ENCODE data around the gene PLCH2. TPM values are rescaled to one million over a fixed set of nuclear protein-coding genes. Genes with fewer than 3 reads are reported as not detected.

PLCH2 gene
- total RNA-seq, 1 donor = 1.3 TPM

DNA sequence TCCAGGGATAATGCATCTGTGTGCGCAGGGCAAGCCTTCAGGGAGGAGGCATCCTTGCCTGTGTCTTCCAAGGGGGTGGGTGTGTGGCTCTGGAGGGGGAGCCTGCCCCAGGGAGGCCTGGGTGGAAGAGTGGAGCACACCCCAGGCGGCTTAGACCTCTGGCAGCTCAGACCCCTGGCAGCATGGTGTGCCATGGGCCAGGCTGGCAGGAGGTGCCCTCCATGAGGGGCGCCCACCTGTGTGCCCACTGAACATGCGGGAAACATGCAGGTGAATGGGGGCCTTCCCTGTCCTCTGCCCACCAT lies 51.4 kb downstream of the PLCH2 start:
- no peak for DNase-seq (ENCODE audit: low read depth in 2 of 3, low spot score in 2 of 3)

DNA sequence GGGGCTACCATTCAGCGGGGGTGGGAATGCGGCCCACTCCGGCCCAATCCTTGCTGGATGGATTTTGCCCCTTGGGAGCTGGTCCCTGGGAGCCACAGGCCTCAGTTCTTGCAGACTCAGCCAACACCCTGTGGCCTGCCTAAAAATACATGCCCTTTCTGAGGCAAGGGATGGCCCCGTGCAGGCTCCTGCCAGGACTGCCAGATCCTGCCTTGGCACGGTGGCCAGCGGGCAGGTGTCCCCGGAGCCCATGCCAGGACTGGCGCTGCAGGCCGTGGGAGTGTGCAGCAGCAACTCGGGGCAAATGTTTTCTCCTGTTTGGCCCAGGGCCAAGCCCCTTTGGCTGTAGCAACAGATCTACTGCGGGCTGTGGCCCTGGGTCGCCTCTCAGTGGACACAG lies 51.9 kb downstream of the PLCH2 start:
- no peak for DNase-seq (ENCODE audit: low read depth in 2 of 3, low spot score in 2 of 3)

DNA sequence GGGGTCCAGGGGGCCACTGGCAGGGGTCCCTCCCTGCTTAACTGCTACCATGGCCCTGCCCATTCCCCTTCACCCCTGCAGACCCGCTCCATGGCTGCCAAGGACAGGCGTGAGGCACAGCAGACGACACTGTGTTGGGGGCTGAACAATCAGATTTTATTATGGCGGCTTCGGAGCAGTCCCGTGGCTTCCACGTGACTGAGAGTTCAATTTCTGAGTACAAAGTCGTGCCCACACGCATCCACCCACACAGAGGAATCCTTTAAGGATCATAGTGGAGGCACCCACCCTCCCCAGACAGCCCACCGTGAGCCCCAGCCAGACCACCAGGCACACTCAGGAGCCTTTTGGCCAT lies 52.5 kb downstream of the PLCH2 start:
- DNase-seq (ENCODE audit: low read depth in 2 of 3, low spot score in 2 of 3) = no peak

DNA sequence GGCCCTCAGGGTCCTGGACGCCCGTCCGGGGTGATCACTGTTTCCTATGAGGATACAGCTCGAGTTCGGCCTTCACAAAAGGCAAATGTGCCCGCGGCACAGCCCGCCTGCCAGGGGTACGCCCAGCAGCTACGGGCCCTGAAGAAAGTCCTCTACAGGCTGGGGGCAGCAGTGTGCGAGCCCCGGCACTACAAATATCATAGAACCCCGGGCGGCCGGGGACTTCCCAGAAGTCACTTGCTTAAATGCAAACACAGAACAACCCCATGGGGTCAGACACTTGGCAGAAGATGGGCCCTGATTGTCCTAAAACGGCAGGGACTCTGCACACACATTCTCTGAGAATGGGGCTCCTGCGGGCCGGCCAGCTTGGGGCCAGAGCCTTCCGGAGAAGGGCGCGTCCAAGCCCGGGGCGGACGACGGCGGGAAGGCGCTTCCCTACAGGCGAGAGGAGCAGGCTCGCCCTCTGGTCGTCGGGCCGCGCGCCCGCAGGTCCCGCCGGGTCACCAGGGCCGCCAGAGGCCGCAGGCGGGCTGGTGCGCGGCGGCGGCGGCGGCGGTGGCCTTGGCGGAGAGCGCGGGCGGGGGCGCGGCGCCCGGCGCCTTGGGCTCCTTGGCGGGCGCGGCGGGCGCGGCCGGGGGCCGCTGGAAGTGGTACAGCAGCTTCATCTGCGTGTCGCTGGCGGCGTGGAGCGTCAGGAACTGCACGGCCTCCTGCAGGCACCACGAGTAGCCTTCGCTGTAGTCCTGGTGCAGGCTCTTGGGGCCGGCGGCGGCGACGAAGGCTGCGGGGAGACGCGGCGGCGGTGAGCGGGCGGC lies 53.1 kb downstream of the PLCH2 start:
- DNase-seq (ENCODE audit: low read depth in 2 of 3, low spot score in 2 of 3) = peak in 2 of 3 donors; percentile 64 to 66

DNA sequence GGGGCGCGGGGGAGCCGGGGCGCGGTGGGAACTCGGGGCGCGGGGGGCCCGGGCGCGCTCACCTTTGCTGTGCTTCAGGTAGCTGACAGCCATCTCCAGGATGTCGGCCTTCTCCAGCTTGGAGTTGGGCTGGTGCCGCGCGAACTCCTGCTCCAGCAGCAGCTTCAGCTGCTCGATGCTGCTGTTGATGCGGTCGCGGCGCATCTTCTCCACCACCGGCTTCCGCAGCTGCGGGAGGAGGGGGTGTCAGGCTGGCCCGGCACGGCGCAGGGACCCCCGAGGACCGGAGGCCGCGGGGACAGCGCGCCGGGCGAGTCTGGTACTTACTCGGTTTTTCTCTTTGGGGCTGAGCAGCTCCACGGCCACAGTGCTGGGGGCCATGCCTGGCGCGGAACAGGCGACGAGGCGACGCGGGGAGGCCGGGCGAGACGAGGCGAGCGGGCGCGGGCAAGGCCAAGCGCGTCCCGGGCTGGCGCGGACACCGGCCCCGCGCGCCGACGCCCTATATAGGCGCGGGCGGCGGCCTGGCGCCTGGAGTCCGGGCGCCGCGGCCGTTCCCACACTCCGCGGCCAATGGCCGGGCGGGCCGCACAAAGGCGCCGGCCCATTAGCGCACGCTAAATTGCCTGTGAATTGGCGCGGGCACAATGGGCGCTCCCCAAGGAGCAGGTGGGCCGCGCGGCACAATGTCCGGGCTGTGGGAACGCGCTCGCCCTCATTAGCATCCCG lies 53.9 kb downstream of the PLCH2 start, which contains the start of gene HES5:
Gene HES5, minus strand, starts transcription at position 480 of the 729 bp plus-strand sequence. Its CDS starts 99 bp downstream, at position 381.
- DNase-seq (ENCODE audit: low read depth in 2 of 3, low spot score in 2 of 3) = no peak

DNA sequence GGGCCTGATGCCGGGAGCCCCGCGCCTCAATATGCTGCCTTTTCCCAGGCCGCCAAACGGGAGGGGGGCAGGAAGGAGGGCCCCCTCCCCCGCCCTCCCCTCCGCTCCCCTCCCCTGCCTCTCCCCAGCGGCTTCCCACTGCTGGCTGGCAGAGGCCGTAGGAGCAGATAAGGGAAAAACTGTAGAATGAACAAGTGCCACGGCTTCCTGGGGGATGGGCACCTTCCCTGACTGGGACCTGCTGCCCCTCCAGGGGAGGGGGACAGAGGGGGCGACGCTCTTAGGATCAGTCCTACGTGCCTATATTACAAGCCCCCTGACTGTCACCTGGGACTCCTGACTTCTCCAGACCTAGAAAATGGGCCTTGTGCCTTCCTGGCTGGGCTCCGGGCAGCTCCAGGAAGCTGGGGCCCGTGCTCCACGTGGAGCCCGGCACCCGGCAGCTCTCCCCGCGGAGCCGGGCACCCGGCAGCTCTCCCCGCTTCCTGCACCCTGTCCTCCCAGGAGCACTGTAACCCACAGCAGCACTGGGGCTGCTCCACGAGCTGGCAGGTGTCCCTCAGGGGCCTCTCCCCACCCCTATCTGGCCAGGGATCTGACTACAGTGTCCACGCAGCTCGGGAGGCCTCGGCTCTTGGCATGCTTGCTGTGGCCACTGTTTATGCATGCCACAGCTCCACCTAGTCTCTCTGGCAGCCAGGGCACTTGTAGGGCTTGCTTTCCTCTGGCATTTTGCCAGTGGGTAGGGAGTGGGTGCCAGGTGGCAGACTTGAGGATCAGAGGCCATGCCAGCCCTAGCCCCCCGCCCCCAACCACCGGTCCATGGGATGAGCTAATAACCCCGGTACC lies 54.6 kb downstream of the PLCH2 start:
- peak in 1 of 3 donors; percentile 47 for DNase-seq (ENCODE audit: low read depth in 2 of 3, low spot score in 2 of 3)

DNA sequence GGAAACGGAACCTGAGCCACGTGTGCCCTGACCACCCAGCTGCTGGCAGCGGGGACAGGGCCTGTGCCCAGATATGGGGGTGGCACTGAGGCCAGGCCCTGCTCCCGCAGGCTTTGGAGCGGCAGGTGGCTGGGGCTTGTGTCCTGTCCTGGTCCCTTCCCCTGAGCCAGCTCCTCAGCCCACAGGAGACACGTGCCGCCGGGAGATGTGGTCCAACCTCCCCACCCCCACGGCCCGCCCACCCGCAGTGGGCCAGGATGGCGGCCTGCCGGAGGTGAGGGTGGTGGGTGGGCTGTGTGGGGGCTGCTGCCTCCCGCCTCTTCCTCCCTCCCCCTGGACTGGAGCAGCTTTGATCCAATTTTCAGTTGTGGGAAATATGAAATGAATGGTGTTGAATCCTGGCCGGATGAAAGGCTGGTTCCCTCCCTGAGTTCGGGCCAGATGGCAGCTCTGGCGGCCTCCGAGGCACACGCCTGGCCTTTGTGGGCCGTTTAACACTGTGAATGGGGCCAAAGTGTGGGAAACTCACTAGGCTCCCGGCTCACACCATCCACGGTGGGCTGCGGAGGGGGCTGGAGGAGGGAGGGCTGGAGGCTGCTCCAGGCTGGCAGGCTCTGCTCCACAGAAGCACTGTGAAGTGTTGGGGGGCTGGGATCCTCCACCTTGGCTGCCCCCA lies 56.5 kb downstream of the PLCH2 start:
- DNase-seq (ENCODE audit: low read depth in 2 of 3, low spot score in 2 of 3) = no peak

DNA sequence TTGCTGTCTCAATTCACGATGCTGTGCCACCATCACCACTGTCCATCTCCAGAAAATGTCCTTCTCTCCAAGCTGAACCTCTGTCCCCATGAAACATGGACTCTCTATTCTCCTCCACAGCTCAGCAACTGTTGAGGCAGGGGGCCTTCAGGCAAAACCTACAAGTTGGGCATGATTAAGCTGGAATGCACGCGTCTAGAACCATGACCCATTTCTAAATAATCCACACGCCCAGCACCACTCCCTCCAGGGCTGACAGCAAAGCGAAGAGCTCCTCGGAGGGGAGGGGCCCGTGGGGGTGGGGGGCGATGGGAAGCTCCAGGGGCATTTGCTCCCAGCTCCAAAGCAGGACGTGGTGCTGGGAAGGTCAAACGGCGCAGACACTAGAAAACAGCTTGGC lies 57.3 kb downstream of the PLCH2 start:
- DNase-seq (ENCODE audit: low read depth in 2 of 3, low spot score in 2 of 3) = no peak

DNA sequence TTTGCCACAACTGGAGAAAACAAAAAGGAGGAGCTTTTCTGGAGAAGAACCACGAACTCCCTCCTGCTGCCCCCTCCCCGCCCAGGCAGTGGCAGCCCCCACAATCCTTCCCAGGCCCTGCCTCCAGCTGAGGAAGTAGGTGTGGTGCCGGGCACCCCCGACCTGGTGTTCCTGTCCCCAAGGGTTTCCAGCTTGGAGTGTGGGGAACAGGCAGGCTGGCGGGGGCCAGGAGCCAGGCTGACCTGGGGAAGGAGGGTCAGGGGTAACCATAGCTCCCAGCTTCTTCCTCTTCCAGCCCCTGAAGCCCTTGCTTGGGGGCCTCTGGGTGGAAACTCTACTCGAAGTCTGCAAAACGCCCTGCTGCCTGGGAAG lies 58.2 kb downstream of the PLCH2 start:
- no peak for DNase-seq (ENCODE audit: low read depth in 2 of 3, low spot score in 2 of 3)

DNA sequence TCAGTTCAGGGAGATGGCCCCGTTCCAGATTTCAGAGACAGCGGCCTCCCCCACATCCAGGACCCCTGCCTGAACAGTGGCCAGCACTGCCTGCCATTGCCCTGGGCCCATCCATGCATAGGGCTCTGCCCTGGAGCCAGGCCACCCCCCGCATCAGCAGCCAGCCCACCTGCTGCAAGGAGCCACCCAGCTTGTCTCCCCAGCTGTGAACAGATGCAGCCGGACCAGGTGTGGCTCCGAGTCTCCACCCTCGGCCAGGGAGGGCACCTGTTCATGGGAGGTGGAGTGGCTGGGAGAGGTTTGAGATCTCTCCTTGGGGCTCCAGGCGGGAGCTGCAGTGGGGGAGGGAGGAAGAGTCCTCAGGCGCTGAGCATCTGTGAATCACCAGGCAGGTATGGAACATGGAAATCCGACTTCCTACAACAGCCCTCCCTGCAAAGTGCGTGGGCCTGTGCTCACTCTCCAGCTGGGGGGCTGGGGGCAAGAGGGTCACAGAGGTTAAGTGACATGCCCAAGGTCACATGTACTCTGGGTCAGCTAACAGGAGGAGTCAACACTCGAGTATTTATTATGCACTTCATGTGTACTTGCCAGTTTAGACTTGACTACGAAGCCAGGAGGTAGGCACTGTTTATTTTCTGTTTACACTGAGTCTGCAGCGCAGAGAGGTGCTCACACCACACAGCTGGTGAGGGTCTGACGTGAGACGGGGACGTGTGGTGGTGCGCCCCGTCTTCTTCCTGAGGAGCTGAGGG lies 58.8 kb downstream of the PLCH2 start:
- no peak for DNase-seq (ENCODE audit: low read depth in 2 of 3, low spot score in 2 of 3)

DNA sequence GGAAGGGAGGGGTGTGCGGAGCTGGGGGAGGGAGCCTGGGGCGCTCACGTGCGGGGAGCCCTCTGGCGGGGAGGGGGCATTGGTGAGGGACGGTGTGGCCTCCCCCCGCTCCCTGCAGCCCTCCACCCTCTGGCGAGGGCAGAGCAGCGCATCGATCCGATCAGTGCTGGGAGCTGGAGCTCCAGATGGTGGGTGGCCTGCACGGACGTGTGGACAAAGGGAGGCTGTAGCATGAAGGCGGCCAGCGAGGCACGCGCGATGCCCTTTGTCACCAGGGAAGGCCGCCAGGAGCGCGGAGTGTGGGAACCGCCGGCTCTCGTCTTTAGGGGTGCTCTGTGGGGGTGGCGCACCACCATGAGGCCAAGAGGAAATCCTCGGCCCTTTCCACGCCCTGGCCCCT lies 59.4 kb downstream of the PLCH2 start:
- no peak for DNase-seq (ENCODE audit: low read depth in 2 of 3, low spot score in 2 of 3)

DNA sequence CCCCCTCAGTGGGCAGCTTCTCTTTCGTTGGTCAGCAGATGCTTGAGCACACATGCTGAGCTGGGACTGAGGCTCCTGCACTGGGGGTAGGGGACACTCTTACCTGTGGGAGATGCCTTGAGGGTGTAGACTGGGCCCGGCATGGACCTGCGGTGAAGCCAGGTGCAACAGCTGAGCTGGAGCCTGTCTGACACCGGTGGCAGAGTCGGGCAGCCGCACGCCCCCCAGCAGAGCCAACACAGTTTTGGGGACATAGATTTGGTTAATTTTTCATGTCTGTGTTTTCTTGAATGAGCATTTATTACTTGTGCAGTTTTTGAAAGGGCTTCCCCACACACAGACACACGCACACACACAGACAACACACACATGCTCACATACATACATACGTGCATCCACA lies 59.9 kb downstream of the PLCH2 start:
- DNase-seq (ENCODE audit: low read depth in 2 of 3, low spot score in 2 of 3) = no peak

DNA sequence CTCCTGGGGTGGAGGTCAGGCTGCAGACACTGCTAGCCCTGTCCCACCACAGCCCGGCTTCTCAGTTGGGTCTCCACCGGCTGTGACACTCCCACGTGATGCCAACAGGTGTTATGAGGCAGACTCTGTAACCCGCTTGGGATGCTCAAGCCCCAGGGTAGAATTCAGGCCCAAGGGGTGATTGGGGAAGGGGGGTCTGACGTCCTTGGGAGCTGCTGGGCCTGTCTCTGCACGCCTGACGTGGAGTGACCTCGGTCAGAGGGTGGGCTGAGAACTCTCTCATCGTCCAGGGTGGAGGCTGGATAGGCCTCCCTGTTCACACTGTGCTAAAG lies 61.7 kb downstream of the PLCH2 start:
- DNase-seq (ENCODE audit: low read depth in 2 of 3, low spot score in 2 of 3) = no peak

DNA sequence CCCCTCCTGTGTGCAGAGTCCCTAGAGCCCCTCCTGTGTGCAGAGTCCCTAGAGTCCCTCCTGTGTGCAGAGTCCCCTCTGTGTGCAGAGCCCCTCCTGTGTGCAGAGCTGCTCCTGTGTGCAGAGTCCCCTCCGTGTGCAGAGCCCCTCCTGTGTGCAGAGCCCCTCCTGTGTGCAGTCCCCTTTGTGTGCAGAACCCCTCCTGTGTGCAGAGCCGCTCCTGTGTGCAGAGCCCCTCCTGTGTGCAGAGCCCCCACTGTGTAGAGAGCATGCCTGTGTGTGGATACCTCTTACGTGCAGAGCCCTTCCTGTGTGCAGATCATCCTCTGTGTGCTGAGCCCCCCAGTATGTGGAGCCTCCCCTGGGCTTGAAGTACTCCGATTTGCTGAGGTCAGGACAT lies 62.3 kb downstream of the PLCH2 start:
- no peak for DNase-seq (ENCODE audit: low read depth in 2 of 3, low spot score in 2 of 3)

DNA sequence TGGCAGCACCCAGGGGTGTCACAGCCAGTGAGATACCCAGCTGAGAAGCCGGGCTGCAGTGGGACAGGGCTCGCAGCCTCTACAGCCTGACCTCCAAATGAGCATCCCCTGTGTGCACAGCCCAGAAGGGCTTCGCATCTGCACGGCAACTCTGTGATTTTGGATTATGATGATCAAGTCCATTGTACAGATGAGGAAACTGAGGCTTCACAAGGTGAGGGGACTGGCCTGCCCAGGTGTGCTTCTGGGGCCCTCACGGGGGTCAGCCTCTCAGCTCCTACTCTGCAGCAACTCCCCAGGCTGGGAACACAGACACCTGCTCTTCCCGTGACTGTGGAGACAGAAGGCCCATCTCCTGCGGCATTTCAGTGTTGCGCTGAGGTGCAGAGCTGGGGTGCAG lies 62.8 kb downstream of the PLCH2 start:
- no peak for DNase-seq (ENCODE audit: low read depth in 2 of 3, low spot score in 2 of 3)

DNA sequence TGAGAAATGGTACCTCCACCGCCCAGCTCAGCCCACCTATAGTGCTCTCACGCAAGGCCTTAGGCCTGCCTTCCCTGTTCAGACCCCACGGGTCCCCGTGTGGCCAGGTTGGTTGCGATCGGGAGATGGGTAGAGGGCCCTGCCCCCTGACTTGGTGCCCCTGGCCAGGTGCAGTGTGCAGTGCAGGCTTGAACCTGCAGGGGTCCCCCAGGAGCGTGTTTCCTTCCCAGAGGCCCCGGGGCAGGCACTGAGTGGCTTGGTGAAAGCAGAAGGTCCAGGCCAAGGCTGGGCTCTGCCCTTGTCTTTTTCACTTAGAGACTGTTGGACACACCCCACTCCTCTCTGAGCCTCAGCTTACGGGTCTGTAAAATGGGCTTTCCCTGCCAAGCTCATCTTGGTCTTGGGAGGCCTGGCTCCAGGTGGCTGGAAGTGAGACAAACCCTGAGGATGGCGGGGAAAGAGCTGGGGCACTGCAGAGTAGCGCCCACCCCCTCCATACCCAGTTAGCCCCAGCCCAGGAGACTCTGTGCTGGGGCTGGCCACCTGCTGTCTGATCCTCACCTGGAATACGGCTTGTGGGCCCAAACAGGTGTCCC lies 63.3 kb downstream of the PLCH2 start:
- peak in 1 of 3 donors; percentile 43 for DNase-seq (ENCODE audit: low read depth in 2 of 3, low spot score in 2 of 3)

DNA sequence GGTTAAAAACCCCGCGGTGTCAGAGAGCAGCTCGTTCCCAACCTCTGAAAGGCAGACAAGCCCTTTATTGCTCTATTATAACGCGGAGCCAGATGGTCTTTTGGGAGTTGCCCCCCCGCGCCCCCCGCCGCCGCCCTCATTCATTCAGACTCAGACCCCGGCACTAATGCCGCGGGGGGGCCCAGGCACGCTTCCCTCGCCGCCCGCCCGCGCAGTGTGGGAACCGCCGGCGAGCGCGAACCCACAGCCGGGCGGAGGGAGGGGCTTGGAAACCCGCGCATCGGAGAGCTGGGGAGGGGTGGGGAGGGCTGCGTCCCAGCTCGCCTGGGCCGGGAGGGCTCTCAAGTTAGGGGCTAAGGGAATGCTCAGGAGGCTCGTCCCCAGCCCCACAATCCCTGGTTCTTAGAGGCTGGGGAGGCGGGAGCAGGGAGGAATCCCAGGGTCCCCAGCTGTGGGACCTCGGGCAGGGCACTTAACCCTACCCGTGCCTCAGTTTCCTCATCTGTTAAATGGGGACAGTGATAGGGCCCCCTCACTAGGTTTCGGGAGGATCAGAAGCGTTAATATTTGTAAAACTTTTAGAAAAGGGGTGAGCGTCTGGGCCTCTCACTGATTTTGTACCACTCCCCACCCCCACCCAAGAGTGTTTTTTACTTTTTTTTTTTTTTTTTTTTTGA lies 64.9 kb downstream of the PLCH2 start:
- no peak for DNase-seq (ENCODE audit: low read depth in 2 of 3, low spot score in 2 of 3)

DNA sequence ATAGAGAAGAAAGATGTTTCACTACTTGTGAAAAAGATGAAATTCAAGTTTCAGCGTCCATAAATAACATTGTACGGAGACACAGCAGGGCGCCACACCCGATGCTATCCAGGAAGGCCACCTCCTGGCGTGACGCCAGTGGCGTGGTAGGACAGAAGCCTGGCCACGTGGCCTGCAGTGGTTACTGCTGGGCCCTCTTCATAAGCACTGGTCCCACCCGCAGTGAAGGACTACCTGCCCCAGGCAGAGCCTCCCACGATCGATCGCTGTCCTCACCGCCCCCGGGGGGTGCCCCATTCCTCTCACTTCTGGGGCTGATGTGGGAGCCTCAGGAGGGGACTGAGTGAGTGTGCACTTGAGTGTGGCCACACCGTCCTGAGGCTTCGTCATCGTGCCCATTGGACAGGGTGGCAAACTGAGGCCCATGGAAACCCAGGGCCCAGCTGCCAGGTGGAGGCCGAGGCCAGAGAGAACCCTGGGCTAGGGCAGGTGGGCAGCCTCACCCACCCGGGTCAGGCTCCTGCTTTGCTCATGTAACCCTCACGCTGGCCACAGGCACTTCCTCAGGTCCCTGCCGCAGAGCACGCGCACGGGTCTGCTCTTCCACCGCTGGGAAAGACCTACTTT lies 65.6 kb downstream of the PLCH2 start:
- no peak for DNase-seq (ENCODE audit: low read depth in 2 of 3, low spot score in 2 of 3)

All from hematopoietic multipotent progenitor cell (in vitro differentiated cells).